Activated CD4-positive, alpha-beta T cell treated with anti-CD3 and anti-CD28 coated beads for 1 hour (primary cell): Measurements from ENCODE around the gene FOXJ3.

Experiments used
- DNase-seq: peaks from one replicate; pipeline ENCODE4 v3.0.0-alpha.2; 2020

The FOXJ3 gene

DNA sequence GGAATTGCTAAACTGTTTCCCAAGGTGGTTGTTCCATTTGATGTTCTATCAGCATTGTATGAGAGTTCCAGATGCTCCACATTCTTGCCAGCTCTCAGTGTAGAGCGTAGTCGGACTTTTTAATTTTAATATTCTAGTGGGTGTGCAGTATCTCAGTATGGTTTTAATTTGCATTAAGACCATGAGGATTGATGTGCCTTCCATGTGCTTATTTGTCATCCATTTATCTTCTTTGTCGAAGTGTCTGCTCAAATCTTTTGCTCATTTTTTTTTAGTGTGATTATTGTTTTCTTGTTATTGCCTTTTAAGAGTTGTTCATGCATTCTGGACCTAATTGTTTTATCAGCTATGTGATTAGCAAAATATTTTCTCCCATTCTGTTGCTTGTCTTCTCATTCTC is 195.6 kb downstream of the FOXJ3 start:
- no peak for DNase-seq

DNA sequence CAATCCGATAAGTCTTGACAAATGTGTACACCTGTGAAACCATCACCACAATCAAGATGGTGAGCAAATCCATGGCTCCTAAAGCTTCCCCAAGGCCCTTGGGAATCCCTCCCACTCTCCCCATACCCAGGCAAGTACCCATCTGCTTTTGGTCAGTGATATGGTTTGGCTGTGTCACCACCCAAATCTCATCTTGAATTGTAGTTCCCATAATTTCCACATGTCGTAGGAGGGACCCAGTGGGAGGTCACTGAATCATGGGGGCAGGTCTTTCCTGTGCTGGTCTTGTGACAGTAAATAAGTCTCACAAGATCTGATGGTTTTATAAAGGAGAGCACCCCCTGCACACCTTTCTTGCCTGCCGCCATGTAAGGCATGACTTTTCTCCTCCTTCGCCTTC is 196.4 kb downstream of the FOXJ3 start:
- DNase-seq, result no peak

DNA sequence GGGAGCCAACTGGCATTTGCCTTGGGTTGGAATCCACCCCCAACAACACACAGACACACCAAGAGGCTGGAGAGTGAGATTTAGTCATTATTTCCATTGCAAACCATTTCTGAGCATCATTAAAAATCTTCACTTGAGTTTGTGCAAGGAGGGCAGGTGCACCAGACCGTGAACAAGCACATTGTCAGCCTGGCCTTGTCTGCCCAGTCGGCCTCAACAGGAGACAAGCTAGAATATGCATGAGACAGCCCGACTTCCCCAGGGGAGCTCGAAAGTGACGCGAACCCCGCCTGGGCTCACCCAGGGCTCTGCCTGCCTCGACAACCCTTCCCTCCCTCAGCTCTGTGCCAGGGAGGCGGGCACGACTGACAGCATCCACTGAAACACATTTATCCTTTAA is 197.3 kb downstream of the FOXJ3 start:
- DNase-seq, result no peak

DNA sequence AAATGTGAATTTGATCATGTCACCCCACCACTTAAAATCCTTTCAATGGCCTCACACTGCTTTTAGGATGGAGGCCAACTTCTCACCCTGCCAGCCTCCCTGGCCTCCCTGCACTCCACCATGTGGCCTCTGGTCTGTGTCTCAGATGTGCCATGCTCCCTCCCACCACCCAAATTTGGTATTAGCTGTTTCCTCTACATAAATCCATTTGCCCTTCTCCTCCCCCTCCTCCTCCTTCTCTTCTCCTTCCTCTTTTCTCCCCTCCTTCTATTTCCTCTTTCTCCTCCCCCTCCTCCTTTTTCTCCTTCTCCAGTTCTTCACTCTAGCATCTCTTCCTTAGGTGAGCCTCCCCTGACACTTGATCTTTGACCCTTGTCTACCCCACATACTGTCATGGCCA is 198.6 kb downstream of the FOXJ3 start:
- no peak for DNase-seq

DNA sequence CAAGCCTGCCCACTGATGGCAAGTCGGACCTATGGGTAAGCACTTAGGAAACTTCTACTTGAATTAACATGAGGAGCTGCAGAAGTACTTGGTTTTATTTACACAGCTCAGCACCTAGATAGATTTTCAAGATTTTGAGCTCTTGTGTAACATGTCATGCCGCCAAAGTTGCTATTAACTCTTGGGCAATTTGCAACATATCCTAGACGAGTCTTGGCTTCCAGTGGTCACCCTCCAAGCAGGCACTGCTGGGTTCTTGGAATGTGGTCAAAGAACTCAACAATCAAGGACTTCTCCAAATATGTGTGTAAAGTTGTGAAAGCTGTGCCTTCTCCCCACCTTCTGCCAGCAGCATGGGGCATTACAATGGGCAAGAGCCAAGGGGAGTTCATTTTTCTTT is 199.6 kb downstream of the FOXJ3 start:
- no peak for DNase-seq

DNA sequence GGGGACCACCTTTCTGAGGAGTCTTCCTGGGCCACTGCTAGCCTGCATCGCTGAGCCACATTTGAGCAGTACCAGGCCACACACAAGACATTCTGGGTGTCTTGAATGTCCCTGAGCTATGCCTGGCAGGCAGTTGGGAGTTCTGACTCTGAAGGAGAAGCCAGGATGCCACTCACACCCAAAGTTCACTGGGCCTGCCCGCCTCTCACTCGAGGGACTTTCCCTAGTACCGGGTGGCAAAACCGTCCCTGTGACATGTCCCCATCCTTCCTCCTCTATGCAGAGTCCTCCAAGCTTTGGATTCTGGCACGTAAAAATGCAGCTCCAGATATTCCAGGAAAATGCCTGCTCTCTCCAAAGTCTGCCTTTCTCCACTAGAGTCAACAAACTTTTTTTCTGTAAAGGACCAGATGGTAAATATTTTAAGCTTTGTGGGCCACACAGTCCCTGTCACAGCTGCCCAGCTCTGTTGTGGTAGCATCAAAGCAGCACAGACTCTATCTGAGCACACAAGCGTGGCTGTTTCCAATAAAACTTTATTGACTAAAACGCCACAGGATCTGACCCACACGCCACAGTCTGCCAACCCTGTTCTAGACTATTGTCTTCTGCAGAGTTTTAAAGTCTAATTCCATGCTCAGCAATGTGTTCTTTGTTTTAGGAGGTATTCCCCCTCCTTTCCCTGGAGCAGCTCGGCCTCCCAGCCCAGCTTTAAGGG is 201.1 kb downstream of the FOXJ3 start:
- no peak for DNase-seq

DNA sequence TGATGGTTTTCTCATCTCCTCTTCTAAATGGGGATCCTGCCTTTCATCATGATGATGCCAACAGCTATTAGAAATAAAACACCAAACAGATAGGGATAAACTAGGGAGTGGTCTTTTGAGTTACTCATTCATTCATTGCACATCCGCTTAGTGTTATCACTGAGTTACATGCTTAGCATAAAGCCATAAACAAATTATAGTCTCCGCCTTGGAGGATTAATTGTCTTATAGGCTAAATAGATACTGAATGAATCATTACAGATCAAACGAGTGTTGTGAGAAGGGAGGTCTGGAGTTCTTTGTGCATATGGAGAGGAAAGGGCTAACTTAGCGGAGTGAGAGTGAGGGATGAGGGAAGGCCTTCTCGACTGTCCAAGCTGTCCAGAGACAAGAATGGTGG is 201.6 kb downstream of the FOXJ3 start:
- DNase-seq, result no peak

DNA sequence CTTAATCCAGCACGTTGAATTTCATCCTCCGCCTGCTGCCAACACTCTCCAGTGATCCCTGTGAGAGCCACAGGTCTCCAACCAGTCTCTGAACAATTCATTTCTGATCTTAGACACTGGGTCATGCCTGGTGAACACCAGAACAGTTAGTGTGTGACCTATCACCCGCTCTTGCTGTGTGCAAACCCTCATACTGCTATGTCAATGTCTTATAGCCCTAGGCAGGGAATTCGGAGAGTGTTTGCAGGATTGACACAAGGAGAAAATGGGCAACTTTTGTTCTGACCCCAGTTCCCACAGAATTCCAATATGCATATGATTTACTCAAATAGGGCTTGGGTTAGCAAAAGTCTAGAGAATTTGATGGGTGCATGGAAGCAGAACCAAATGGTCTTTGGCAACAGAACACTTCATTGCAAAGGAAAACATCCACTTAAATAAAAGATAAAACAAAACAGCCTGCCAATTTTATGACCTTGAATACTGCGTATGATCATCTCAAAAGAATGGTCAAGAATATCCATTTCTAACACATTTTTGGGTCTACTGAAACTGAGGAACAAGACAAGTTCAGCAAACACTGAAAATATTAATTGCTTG is 204.9 kb downstream of the FOXJ3 start:
- no peak for DNase-seq

DNA sequence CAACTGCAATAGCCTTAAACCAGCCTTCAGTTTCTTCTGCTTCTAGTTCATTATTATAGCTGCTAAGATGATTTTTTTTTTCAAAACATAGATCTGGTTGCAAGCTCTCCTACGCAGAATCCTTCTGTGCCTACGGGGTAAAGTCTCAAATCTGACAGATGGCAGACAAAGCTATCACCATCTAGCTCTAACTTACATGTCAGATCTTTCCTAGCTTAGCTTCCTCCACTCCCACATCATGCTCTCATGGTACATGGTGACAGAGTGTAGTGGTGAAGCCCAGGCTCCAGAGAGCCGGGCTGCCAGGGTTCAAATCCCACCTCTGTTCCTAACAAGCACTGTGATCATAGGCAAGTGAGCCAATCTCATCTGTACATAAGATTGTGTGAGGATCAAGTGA is 206.1 kb downstream of the FOXJ3 start:
- DNase-seq, result no peak

DNA sequence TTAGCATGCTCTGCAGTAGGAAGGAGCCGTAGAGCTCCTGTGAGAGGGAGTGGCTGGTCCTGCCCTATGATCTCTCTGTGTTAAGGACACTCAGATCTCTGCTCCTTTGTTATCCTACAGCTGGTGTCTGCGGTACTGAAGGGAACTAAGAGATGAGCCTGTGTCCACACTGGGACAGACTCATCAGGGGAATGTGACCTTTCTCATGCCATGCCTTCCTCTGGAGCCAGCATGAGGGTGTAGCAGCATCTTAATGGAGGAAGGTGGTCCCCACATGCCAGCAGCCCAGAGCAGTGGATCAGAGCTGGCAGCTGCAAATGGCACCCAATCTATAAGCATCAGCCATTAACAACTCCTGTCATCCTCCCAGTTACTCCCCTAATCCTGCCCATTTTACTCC is 206.5 kb downstream of the FOXJ3 start:
- DNase-seq, result no peak

DNA sequence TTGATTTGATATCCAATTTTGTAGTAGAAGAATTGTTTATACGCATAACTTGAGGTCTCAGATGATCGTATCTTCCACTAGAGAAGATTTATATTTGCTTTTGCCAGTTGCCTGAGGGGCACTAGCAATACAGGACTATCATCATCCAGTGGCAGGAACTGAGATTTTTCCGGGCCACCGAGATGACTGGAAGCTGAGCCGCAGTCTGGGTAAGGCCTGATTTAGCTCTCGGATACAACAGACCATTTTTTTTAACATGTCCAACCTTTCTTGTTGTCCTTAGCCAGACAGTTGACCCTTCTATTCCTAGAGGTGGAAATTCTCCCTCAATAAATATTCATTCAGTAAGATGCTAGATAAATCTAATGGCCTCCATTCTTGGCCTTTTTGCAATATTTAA is 207.3 kb downstream of the FOXJ3 start:
- DNase-seq, result no peak
